ENCODE measurements around the gene BAMBI. TPM values are rescaled to one million over a fixed set of nuclear protein-coding genes. Genes with fewer than 3 reads are reported as not detected.

Gene BAMBI, protein sequence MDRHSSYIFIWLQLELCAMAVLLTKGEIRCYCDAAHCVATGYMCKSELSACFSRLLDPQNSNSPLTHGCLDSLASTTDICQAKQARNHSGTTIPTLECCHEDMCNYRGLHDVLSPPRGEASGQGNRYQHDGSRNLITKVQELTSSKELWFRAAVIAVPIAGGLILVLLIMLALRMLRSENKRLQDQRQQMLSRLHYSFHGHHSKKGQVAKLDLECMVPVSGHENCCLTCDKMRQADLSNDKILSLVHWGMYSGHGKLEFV
- total RNA-seq: 5.5 and 8.2 TPM in 2 replicates

DNA sequence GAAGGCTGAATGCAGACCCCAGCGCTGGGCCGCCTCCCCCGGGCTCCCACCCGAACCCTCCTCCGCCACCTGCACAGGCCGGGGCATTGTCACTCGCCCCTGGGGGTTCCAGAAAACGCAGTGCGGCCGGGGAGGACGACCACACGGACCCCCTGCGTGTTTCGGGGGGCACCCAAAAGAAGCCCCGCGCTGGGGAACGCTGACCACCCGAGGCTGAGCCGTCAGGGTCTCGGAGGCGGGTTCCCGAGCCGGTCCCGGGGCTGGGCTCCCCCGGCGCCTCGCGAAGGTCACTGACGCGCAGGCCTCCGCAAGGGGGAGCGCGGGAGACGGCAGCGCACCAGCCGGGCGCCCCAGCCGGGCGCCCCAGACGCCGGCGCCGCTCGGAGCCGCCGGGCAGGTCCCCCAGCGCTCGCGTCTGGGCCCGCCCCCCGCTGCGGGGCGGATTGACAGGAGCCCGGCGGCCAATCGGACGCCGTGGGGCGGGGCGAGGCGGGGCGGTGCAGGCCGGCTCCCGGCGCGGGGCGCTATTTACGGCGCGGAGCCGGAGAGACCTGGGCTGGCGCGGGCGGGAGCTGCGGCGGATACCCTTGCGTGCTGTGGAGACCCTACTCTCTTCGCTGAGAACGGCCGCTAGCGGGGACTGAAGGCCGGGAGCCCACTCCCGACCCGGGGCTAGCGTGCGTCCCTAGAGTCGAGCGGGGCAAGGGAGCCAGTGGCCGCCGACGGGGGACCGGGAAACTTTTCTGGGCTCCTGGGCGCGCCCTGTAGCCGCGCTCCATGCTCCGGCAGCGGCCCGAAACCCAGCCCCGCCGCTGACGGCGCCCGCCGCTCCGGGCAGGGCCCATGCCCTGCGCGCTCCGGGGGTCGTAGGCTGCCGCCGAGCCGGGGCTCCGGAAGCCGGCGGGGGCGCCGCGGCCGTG, at the start of gene BAMBI:
BAMBI (plus strand) TSS at position 554 of the 920 bp plus-strand sequence. CDS start 377 bp downstream, outside the sequence.

Other genes starting within 250 kb of the BAMBI start
- 36.1 and 43.7 TPM in 2 replicates for gene WAC, start 144.4 kb upstream of the BAMBI start, total RNA-seq